KG1 (cell line): Measurements from ENCODE around the gene P3H2.
A peak's percentile ranks its signal among the peaks of the same experiment; 100 is the strongest.

Experiments used
- DNase-seq: peaks from one replicate; lab custom pipeline; 2025; lab: John Stamatoyannopoulos, UW

The P3H2 gene

GRCh38 chr3:190124067-190124466 lies 3.4 kb upstream of the P3H2 start:
- DNase-seq = no peak

GRCh38 chr3:190122198-190122771 lies 1.6 kb upstream of the P3H2 start:
- DNase-seq = no peak

GRCh38 chr3:190121383-190121782 lies 686 bp upstream of the P3H2 start:
- DNase-seq = no peak

GRCh38 chr3:190121061-190121377 lies 322 bp upstream of the P3H2 start:
- DNase-seq = no peak

- no peak for DNase-seq
Measured at GRCh38 chr3:190119461-190120268, 1.0 kb downstream of the P3H2 start.

GRCh38 chr3:190118438-190118837 lies 2.3 kb downstream of the P3H2 start:
- DNase-seq = no peak

GRCh38 chr3:190117981-190118380 lies 2.7 kb downstream of the P3H2 start:
- no peak for DNase-seq

- no peak for DNase-seq
Measured at GRCh38 chr3:190116551-190117067, 4.1 kb downstream of the P3H2 start.

GRCh38 chr3:190110826-190111225 lies 9.9 kb downstream of the P3H2 start:
- no peak for DNase-seq

- DNase-seq = no peak
Measured at GRCh38 chr3:190109441-190109840, 11.3 kb downstream of the P3H2 start.

GRCh38 chr3:190108804-190109203 lies 11.9 kb downstream of the P3H2 start:
- no peak for DNase-seq

GRCh38 chr3:190105876-190106275 lies 14.8 kb downstream of the P3H2 start:
- no peak for DNase-seq

GRCh38 chr3:190101320-190102011 lies 19.2 kb downstream of the P3H2 start:
- no peak for DNase-seq

GRCh38 chr3:190099099-190099498 lies 21.6 kb downstream of the P3H2 start:
- no peak for DNase-seq

- no peak for DNase-seq
Measured at GRCh38 chr3:190097617-190098016, 23.1 kb downstream of the P3H2 start.

GRCh38 chr3:190097025-190097424 lies 23.7 kb downstream of the P3H2 start:
- no peak for DNase-seq

- no peak for DNase-seq
Measured at GRCh38 chr3:190096345-190096744, 24.4 kb downstream of the P3H2 start.

- no peak for DNase-seq
Measured at GRCh38 chr3:190094160-190094718, 26.5 kb downstream of the P3H2 start.

- peak; percentile 8 for DNase-seq
Measured at GRCh38 chr3:190092250-190092649, 28.4 kb downstream of the P3H2 start.

- no peak for DNase-seq
Measured at GRCh38 chr3:190089711-190090110, 31.0 kb downstream of the P3H2 start.

- no peak for DNase-seq
Measured at GRCh38 chr3:190088890-190089289, 31.8 kb downstream of the P3H2 start.

GRCh38 chr3:190086191-190086590 lies 34.5 kb downstream of the P3H2 start:
- no peak for DNase-seq

- DNase-seq = no peak
Measured at GRCh38 chr3:190084983-190085382, 35.7 kb downstream of the P3H2 start.
